DMS153 treated with DMSO at 0.1 percent for 48 hours (cell line): Measurements from ENCODE around the gene BICD1.
A peak's percentile ranks its signal among the peaks of the same experiment; 100 is the strongest.
"Not testable (repeated sequence)": the region's sequence is repeated elsewhere in the genome, so short reads cannot be mapped to it uniquely, and the experiment has no call there.

Experiments used
- DNase-seq: peaks from one replicate; lab custom pipeline; 2025; ENCODE audit not compliant: unreplicated experiment; lab: John Stamatoyannopoulos, UW

BICD1 gene

DNA sequence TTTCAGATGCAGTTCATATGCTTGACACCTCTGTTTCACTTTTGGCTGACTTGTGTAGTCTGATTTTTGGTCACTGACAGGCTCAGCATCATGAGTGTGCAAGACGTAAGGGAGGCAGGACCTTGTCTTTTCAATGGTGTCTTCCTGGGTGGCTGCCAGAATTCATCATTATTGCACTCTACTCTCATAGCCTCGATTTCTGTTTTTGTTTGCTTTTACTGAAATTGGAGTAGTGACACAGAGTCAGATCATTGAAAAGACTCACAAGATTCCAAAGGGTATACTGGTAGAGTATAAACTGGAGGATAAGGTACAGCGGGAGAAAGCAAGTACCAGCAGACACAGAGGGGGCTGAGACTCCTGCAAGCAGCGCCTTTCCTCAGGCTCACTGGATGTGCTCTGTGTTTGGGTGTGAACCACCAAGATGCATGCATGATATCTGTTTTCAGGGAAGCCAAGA, 166.4 kb downstream of the BICD1 start:
- DNase-seq = no peak

DNA sequence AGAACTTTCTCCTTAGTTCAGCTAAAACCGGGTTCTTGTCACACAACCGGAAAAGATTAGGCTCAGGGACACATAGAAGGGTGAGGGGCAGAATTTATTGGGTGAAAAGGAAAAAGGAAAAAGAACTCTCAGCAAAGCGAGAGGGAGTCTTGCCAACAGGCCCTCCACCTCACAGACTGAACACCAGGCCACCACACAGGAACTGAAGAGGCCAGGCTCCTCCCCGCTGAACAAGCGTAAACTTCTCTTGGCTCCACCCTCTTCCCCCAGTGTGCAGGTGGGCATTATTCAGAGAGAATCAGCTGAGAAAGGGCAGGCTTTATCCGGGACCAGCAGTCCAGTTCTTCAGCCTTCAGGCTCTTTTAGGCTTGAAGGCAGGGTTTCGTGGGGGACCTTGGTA, 167.1 kb downstream of the BICD1 start:
- no peak for DNase-seq

DNA sequence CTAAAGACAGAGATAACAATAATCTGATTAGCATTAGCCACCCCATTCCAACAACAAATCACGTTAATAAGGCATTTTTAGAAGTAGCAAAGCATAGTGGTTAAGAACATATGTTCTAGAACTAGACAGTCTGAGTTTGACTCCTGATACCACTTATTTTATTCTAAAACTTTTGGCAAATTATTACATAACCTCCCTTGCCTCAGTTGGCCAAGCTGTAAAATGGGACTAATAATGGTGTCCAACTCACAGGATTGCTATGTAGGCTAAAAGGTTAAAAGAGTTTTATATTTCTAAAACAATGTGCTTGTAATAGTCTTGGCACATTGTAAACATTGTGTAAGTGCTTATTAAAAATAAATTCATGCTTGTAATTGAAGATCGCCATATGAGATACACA, 168.0 kb downstream of the BICD1 start:
- DNase-seq = no peak

DNA sequence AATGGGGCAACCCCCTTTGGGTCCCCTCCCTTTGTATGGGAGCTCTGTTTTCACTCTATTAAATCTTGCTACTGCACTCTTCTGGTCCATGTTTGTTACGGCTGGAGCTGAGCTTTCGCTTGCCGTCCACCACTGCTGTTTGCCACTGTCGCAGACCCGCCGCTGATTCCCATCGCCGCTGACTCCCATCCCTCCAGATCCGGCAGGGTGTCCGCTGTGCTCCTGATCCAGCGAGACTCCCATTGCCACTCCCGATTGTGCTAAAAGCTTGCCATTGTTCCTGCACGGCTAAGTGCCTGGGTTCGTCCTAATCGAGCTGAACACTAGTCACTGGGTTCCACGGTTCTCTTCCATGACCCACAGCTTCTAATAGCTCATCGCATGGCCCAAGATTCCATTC, 168.9 kb downstream of the BICD1 start:
- DNase-seq = not testable (repeated sequence)

DNA sequence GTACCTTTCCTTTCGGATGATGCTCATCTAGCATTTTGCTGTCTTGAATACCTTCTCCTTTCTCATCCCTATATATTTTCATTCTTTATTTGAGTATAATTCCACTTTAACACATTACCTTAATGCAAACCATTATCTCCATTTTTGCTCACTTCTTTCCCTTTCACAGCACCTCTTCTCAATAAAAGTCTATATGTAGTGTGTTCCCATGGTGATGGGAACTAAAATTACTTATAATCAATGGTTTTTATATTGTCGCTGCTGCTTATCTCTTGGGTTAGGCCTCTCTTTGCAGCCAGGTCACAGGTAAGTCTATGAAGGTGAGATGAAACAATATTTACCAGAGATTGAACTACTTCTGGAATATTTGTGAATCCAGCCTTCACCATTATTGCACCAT, 171.1 kb downstream of the BICD1 start:
- DNase-seq = no peak

DNA sequence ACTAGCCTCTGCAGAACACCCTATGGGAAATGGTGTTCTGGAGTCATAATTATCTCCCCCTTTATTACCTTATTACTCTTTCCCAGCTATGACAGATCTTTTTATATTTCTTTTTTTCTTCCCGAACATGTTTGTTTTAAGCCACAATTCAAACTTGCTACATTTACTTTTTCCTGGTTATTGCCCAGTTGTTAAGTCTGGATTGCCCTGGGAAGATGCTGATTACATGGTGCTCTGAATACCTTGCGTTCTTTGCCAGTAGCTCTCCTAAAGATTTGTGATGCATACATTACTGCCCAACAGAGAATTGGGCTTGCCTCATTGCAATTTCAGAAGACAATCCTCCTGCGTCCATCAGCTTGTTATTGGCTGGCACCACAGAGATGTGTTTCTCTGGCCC, 174.5 kb downstream of the BICD1 start:
- DNase-seq = no peak

DNA sequence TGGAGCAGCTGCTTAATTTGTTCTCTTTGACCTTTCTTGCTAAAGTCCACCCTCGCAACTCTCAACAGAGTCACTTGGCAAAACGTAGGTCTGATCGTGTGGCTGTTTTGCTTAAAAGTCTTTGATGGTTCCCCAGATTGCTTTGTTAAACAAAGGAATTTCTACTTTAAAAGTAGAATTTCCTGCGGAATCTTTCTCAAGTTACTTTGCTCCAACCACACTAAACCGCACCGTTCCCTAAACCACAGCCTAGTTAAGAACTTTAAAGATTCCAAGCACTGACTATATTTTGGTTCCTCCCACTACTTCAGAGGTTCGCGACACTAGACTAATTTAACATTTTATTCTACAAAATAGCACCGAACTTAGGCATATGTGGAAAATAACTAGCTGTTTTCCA, 177.9 kb downstream of the BICD1 start:
- DNase-seq = no peak

DNA sequence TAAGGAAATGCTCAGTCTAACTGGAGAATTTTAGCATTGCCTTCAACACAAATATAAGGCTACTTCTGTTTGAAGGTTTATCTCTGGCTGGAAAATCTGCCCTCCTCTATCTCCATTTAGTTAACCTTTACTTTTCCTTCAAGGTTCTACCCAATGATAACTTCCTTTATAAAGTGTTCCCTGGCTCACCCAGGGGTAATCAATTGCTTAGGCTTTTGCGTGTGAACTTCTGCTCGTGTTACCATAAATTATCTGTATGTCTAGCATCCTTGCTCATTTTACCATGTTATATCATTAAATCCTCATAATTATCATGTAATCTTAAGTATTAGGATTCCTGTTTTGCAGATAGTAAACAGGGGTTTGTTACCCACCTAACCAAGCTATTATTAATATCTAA, 178.4 kb downstream of the BICD1 start:
- DNase-seq = no peak

DNA sequence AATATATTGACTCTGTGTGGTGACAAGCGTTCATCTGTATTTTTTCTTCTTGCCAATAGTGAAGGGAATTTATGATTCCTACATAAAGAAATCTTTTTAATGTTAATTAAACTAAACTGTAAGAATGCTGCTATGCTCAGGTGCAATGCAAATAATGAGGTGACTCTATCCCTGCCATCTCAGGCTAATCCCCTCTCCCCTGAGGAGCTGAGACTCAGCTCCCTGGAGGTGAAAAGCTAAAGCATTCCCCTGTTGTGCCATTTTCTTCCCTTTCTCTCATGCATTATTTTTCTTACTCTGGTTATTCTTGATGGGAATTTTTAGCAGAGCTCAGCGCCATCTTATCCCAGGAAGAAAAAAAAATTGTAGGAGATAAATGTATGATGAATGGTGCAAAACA, 178.8 kb downstream of the BICD1 start:
- no peak for DNase-seq

DNA sequence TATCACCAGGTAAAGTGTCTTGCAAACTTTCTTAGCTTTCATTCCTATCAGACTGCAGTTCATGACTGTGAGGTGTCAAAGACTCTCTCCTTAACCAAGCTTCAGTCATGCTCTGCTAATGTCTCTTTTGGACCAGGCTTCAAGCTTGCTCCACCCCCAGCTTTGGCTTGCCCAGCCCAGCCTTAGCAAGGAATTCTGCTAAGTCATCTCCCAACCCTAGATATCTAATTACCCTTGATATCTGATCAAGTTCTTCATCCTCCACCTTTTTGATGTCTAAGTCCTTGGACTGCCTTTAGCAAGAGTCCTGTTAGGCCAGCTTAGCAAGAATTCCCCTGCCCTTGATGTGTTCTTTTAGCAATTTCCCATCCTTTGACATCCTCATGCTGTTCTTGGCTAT, 183.8 kb downstream of the BICD1 start:
- DNase-seq = no peak

DNA sequence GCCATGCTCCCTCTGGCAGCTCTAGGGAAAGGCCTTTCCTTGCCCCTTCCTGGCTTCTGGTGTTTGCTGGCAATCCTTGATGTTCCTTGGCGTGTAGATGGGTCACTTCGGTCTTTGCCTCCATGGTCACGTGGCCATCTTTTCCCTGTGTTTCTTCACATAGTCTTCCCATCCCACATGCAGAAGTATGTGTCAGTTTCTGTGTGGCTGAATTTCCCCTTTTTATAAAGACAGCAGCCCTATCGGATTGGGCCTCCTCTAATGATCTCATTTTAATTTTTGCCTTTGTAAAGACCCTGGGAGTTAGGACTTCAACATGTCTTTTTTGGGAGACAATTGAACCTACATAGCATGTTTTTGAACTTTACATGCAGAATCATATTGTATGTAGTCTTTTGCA, 185.5 kb downstream of the BICD1 start:
- DNase-seq = no peak

DNA sequence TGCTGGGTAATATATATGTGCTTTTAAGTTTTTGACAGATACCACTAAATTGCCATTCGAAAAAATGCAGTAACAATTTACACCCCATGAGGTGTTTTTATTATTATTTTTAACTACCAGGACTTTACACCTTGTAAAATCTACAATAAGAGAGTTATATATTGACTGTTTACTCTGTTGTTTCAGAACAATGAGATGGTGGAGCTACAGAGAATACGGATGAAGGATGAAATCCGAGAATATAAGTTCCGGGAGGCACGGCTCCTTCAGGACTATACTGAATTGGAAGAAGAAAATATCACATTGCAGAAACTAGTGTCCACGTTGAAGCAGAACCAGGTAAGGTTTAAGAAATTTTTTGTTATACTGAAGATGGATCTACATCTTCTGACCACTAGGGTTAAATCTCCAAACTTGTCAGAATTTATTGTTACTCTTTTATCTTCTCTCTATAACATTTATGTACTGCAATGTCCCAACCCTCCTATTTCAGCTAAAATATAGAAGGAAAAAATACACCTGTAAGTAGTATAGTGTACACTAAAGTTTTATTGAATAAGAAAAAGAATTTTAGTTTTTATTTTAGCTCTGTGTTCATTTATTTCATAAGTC, 187.3 kb downstream of the BICD1 start:
- no peak for DNase-seq

DNA sequence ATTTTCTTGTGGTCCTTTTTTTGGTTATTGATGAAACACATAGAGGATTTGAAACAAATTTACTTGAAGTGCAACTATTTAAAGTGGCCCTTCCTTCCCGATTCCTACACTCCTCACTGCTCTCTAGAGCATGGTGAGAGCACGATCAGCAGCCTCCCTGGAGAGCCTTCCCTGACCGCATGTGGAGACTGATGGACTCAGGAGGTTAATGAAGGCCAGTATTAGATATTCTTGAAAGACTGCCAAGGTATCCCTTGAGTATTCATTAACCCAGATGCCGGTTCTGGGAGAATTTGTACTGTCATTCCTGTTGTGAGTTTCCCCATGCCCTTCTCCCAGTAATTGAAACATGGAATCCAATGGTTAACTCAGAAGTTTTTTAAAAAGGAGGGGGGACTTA, 189.9 kb downstream of the BICD1 start:
- no peak for DNase-seq

DNA sequence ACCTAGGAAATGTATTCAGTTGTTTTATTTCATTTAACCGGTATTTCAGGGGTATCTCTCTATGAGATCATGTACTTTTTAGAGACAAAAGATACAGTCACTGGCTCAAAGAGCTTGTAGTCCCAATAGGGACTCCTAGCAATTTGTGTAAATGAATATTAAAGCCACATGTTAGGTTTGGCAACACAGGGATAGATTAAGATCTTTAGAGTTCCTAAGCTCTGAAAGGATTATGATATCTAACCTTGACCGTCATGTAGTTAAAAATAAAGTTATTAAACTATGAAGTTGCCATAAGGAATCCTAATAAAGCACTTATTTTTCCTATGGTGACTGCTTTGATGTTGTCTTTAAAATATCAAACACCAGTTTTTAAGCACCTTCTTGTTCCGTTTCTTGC, 192.3 kb downstream of the BICD1 start:
- no peak for DNase-seq

DNA sequence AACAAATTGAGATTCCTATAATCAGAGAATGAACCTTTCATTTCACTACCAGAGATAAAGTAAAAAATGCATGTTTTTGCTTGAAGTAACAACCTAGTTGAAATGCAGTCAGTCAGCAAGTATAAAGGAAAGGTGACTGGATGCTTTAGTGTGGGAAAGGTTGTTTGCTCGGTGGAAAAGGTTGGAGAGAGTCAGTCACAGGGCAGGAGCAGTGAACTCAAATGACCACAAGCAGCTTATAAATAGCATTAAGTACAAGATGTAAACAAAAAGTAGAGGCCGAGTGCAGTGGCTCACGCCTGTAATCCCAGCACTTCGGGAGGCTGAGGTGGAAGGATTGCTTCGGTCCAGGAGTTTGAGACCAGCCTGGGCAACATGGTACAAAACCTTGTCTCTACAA, 194.6 kb downstream of the BICD1 start:
- no peak for DNase-seq

DNA sequence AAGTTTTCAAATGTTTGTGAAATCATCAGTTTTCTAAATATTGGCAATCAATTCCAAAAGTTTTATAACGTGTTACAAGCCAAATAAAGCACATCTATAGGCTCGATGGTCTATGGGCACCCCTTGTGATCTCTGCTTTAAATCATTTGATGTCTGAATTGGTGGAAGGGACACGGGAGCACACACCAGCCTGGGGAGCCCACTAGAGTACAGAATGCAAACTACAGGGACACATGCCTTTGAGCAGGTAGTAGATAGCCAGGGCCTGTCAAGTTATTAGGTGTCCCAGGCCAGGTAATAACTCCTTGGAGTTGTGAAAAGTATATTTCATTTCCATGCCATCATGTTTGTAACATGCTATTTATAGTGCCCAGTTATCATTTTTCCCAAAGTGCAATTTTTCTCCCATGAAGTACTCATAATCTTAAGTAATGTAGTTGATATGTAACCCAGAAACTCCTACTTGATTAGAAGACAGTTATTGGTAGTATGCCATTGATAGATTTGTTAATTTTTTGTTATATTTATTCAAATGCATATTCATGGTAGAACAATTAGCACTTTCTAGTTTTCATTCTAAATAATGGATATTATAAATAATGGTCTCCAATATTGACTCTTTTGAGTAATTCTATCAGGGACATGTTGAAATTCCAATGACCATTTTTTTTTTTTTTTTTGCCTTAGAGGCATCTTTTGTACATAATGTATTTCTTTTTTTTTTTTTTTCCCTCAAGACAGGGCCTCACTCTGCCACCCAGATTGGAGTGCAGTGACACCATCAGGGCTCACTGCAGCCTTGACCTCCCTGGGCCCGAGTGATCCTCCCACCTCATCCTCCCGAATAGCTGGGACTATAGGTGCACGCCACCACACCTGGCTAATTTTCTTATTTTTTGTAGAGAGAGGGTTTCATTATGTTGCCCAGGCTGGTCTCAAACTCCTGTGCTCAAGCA, 195.8 kb downstream of the BICD1 start:
- DNase-seq = no peak

DNA sequence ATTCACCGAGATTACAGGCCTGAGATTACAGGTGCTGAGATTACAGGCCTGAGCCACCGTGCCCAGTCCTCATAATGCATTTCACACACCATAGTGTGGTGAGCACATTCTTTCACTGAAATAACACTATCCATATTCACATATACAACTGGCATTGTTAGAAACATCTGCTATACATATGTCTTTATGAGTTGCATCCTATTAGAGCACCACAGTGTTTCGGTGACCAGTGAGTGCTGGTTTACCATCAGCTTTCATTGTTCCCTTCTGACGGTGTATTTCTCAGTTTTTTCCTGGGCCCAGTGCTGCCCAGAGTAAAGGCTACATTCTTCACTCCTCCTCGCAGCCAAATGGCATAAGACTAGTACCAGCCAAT, 196.5 kb downstream of the BICD1 start:
- no peak for DNase-seq

DNA sequence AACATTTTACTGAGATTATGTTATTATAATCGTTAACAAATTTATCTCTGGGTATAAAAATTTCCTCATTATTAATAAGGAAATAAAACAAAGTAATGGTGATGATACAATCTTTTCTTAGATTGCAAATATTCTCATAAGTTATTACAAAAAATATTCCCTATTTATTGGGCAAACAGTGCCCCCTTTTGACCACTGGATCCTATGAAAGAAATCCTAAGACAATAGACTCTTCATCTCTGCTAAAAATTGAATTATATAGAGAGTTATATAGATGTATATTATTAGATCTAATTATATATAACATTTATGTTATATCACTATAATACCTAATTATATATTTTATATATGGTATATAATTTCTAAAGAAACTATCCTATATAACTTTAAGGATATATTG, 198.5 kb downstream of the BICD1 start:
- DNase-seq = peak; percentile 4

DNA sequence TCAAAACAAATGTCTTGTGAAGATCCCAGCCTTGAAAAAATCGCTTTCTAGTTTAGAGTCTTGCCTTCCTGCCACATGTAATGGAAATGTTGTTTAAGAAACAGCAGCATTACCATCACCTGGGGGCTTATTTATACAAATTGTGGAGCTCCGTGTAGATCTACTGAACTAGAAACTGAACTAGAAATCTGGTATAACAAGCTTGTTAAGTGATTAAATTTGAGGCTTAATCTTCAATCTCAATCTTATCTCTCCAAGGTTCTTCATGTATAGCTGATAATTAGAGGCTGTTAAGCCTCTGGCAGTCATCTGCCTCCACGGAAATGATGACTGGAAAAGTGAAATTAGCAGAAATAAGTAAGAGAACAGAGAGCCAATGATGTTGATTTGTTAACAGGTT, 200.7 kb downstream of the BICD1 start:
- DNase-seq = no peak

DNA sequence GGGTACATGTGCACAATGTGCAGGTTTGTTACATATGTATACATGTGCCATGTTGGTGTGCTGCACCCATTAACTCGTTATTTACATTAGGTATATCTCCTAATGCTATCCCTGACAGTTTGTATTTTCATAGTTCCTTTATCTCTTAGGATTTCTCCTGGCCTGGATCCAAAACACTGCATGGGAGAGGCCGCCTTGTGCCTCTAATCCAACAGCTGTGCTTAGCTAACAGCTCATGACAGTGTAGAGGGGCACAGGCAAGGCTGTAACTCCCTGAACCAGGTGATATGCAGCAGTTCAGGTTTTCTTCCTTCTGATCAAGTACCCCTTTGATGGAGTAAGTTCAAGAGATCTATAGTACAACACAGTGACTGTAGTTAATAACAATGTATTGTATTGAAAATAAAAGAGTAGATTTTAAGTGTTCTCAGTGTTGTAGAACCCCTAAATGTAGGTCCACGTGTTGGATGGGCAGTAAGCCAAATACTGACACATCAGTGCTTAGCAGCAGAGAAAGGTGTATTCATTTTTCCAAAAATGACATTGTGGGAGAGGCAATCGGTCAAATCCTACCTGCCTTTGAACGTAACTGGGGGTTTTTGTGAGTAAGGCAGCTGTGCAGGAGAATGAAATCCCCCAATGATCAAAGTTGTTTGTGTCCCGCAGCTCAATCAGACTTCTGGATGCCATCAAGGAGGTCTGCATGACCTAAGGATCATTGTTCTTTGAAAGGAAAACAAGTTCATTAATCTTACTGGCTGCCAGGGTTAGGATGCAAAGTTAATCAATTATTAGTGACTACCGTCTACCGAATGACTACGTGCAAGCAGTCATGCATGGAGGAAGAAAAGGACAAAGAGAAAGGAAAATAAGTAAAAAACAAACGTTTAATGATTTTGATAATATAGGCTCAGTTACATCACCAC, 203.4 kb downstream of the BICD1 start:
- DNase-seq = peak; percentile 8

DNA sequence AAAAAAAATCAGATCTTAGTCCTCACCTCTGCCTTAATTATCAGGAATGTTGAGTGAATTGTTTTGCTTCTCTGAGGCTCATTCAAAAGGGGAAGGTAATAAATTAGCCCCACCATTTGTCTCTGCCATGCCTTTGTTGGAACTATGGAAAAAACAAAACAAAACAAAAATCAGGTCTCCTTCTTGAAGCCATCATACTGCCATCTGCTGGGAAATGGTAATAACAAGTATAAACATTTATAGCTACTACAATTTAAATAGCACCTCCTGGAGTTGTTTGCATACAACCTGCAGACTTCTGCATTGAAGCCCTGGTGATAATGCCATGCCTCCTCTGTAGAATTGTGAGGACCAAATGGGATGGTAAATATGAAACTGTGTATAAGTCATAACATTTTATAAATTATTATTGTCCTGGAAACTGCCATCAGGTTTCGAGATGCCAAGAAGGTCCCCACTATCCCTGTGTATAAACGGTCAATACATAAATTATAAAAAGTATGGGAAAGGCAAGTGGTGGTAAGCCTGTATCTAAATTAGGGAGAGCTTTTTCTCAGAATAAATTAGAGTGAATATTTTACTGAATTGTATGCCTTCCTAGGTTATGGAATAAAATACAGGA, 205.5 kb downstream of the BICD1 start:
- peak; percentile 41 for DNase-seq
